NT2/D1 (cell line): ENCODE measurements around the gene LRCH1.

Experiments
- SUZ12 ChIP-seq: IDR thresholded peaks from 2 replicates; pipeline ENCODE4 v1.6.1; 2011; ENCODE audit not compliant: insufficient read length, insufficient read depth; ENCODE audit errors: extremely low read depth
- YY1 ChIP-seq: IDR thresholded peaks from 2 replicates; pipeline ENCODE4 v1.6.1; 2011; ENCODE audit not compliant: insufficient read length, insufficient read depth
- ZNF274 ChIP-seq: IDR thresholded peaks from 2 replicates; pipeline ENCODE4 v1.6.1; 2011; ENCODE audit warnings: mild to moderate bottlenecking, low read depth, low read length

GRCh38 chr13:46629811-46630413, 76.9 kb downstream of the LRCH1 start:
- no peak for TF ChIP-seq ZNF274
- no peak for TF ChIP-seq YY1
- TF ChIP-seq SUZ12 = no peak
